Measurements from ENCODE around the gene ATP9A.
A peak's percentile ranks its signal among the peaks of the same experiment; 100 is the strongest.

DNA sequence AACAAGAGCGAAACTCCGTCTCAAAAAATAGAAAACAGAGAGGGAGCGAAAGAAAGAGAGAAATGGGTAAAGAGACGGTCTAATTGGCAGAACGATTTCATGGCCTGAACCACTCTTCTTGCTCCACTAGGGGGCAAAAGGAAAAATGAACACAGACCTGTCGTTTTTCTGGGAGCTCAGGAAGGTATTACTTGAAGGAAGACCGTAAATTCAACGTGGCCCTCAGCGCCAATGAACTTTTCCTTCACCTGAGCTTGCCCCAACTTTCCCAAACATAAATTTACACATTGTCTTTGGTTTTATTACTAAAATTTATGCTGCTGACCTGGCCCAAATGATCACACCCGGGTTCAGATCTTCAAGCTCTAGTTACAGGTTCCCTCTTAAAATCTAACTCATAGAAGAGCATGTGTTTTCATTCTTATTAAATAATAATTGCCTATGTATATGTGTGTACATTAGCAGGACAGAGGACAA is 67.3 kb downstream of the ATP9A start:
- TF ChIP-seq CTCF (IDR thresholded peaks at IDR 0.05; ENCODE audit: poor library complexity, severe bottlenecking) (peak; percentile 56), SMC3 (conservative IDR thresholded peaks at IDR 0.05; ENCODE audit: poor library complexity) (peak; percentile 50), TAF1 (IDR thresholded peaks at IDR 0.05; ENCODE audit: low read depth) (no peak), RAD21 (conservative IDR thresholded peaks at IDR 0.05) (no peak), EP300 (conservative IDR thresholded peaks at IDR 0.05; ENCODE audit: poor library complexity, severe bottlenecking) (no peak)
- TF ChIP-seq, protein P1, sequence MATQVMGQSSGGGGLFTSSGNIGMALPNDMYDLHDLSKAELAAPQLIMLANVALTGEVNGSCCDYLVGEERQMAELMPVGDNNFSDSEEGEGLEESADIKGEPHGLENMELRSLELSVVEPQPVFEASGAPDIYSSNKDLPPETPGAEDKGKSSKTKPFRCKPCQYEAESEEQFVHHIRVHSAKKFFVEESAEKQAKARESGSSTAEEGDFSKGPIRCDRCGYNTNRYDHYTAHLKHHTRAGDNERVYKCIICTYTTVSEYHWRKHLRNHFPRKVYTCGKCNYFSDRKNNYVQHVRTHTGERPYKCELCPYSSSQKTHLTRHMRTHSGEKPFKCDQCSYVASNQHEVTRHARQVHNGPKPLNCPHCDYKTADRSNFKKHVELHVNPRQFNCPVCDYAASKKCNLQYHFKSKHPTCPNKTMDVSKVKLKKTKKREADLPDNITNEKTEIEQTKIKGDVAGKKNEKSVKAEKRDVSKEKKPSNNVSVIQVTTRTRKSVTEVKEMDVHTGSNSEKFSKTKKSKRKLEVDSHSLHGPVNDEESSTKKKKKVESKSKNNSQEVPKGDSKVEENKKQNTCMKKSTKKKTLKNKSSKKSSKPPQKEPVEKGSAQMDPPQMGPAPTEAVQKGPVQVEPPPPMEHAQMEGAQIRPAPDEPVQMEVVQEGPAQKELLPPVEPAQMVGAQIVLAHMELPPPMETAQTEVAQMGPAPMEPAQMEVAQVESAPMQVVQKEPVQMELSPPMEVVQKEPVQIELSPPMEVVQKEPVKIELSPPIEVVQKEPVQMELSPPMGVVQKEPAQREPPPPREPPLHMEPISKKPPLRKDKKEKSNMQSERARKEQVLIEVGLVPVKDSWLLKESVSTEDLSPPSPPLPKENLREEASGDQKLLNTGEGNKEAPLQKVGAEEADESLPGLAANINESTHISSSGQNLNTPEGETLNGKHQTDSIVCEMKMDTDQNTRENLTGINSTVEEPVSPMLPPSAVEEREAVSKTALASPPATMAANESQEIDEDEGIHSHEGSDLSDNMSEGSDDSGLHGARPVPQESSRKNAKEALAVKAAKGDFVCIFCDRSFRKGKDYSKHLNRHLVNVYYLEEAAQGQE (IDR thresholded peaks at IDR 0.05; ENCODE audit: borderline replicate concordance), result no peak

Measured in neural cell (in vitro differentiated cells).